Gastroesophageal sphincter (tissue), 3 donors: Measurements from ENCODE around the gene ESR1.

ENCODE experiments used
- EP300 ChIP-seq: sonication (generic); formaldehyde crosslinking; IDR thresholded peaks from one replicate; pipeline ENCODE4 v1.6.1; 2017; ENCODE audit warnings: antibody characterized with exemption, mild to moderate bottlenecking
- POLR2A ChIP-seq, 2 donors: fragments of 450-650 bp; IDR thresholded peaks; one replicate each; pipeline ENCODE4 v1.6.1; 2017; ENCODE audit warnings: antibody characterized with exemption in 2 of 2, mild to moderate bottlenecking in 2 of 2, moderate library complexity in 1 of 2
- TF ChIP-seq, protein P1 (sequence below), 4 experiments: fragments of 200-600 bp in 2 of 4; fragments of 450-650 bp in 2 of 4; sonication (generic) in 1 of 4; IDR thresholded peaks; one replicate each; pipeline ENCODE4 v1.5.1; 2017 to 2019; ENCODE audit warnings: antibody characterized with exemption in 4 of 4, mild to moderate bottlenecking in 2 of 4, moderate library complexity in 2 of 4

DNA sequence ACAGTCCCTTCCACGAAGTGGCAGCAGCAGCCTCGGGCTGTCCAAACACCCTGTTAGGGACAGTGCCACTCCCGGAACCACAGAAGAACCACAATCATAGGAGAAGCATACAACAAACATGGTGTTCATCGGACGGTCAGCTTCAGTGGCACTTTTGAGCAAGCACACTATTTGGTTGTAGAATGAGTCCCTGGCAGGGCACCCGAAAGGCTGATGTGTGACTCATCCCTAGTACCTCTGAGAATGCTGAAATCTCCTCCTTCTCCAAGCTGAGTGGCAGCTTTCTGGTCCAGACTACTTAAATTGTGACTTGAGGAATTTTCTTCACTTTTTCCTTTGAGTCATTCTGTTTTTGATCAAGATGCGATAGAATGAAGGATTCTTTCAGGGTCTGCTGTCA lies 282.5 kb downstream of the ESR1 start:
- TF ChIP-seq, protein P1, sequence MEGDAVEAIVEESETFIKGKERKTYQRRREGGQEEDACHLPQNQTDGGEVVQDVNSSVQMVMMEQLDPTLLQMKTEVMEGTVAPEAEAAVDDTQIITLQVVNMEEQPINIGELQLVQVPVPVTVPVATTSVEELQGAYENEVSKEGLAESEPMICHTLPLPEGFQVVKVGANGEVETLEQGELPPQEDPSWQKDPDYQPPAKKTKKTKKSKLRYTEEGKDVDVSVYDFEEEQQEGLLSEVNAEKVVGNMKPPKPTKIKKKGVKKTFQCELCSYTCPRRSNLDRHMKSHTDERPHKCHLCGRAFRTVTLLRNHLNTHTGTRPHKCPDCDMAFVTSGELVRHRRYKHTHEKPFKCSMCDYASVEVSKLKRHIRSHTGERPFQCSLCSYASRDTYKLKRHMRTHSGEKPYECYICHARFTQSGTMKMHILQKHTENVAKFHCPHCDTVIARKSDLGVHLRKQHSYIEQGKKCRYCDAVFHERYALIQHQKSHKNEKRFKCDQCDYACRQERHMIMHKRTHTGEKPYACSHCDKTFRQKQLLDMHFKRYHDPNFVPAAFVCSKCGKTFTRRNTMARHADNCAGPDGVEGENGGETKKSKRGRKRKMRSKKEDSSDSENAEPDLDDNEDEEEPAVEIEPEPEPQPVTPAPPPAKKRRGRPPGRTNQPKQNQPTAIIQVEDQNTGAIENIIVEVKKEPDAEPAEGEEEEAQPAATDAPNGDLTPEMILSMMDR (IDR thresholded peaks at IDR 0.05): no peak
- TF ChIP-seq POLR2A (IDR thresholded peaks at IDR 0.05): no peak
- TF ChIP-seq EP300: no peak
